ENCODE data around the gene MRS2.

The MRS2 gene

GRCh38 chr6:24425091-24425490 lies 22.4 kb downstream of the MRS2 start:
- Histone ChIP-seq H3K9ac (ENCODE audit: low read length) (no peak overlapping the region), H3K4me1 (ENCODE audit: low read length) (no peaks in the 10 kb centered on the region), H3K27me3 (replicated peaks; ENCODE audit: insufficient read depth, low read length) (no peaks in the 10 kb centered on the region), H3K79me2 (ENCODE audit: low read length) (no peaks in the 10 kb centered on the region), H3K4me2 (ENCODE audit: low read depth, low read length) (no peak overlapping the region), H3K9me2 (replicated peaks; ENCODE audit: insufficient read depth, low read length) (no peaks in the 10 kb centered on the region), H4K20me1 (ENCODE audit: insufficient read depth, low read length) (no peaks in the 10 kb centered on the region), H2AFZ (ENCODE audit: low read length) (no peak overlapping the region), H3K27ac (ENCODE audit: low read length) (no peak overlapping the region), H3K9me3 (replicated peaks; ENCODE audit: insufficient read depth, low read length) (no peaks in the 10 kb centered on the region), H3F3A (ENCODE audit: insufficient read depth, low read length) (peaks cover 4% of the 10 kb centered on the region; the same call in 1 of the 2 replicates), H3K36me3 (replicated peaks; ENCODE audit: insufficient read depth, low read length) (peaks cover 6% of the 10 kb centered on the region; the same call in 1 of the 2 replicates), H3K4me3 (ENCODE audit: low read length) (no peak overlapping the region)
- DNase-seq: no peak
- TF ChIP-seq EZH2 (optimal IDR thresholded peaks at IDR 0.05; ENCODE audit: low read depth, low read length): no peak
- TF ChIP-seq CTCF (IDR thresholded peaks at IDR 0.05; ENCODE audit: low read length): no peak
- TF ChIP-seq EZH2phosphoT487 (IDR thresholded peaks at IDR 0.05; ENCODE audit: low read length): no peak

- Histone ChIP-seq H3K4me3 (ENCODE audit: low read length) (no peak overlapping the region), H3K4me2 (ENCODE audit: low read depth, low read length) (no peak overlapping the region), H3F3A (ENCODE audit: insufficient read depth, low read length) (peaks cover 4% of the 10 kb centered on the region; the same call in 1 of the 2 replicates), H3K9me2 (replicated peaks; ENCODE audit: insufficient read depth, low read length) (no peaks in the 10 kb centered on the region), H3K27me3 (replicated peaks; ENCODE audit: insufficient read depth, low read length) (no peaks in the 10 kb centered on the region), H3K79me2 (ENCODE audit: low read length) (no peaks in the 10 kb centered on the region), H4K20me1 (ENCODE audit: insufficient read depth, low read length) (no peaks in the 10 kb centered on the region), H3K9me3 (replicated peaks; ENCODE audit: insufficient read depth, low read length) (no peaks in the 10 kb centered on the region), H3K36me3 (replicated peaks; ENCODE audit: insufficient read depth, low read length) (peaks cover 4% of the 10 kb centered on the region; the same call in 1 of the 2 replicates), H3K9ac (ENCODE audit: low read length) (no peak overlapping the region), H3K27ac (ENCODE audit: low read length) (no peak overlapping the region), H2AFZ (ENCODE audit: low read length) (no peak overlapping the region), H3K4me1 (ENCODE audit: low read length) (no peaks in the 10 kb centered on the region)
- TF ChIP-seq EZH2phosphoT487 (IDR thresholded peaks at IDR 0.05; ENCODE audit: low read length) (no peak), CTCF (IDR thresholded peaks at IDR 0.05; ENCODE audit: low read length) (no peak), EZH2 (optimal IDR thresholded peaks at IDR 0.05; ENCODE audit: low read depth, low read length) (no peak)
- DNase-seq: no peak
Measured at GRCh38 chr6:24426729-24427446, 24.2 kb downstream of the MRS2 start.

GRCh38 chr6:24428615-24429014 lies 25.9 kb downstream of the MRS2 start:
- Histone ChIP-seq H3K4me3 (ENCODE audit: low read length) (no peak overlapping the region), H3K9me2 (replicated peaks; ENCODE audit: insufficient read depth, low read length) (no peaks in the 10 kb centered on the region), H3K27me3 (replicated peaks; ENCODE audit: insufficient read depth, low read length) (no peaks in the 10 kb centered on the region), H3F3A (ENCODE audit: insufficient read depth, low read length) (peaks cover 4% of the 10 kb centered on the region; the same call in 1 of the 2 replicates), H3K4me1 (ENCODE audit: low read length) (no peaks in the 10 kb centered on the region), H3K9ac (ENCODE audit: low read length) (no peak overlapping the region), H4K20me1 (ENCODE audit: insufficient read depth, low read length) (no peaks in the 10 kb centered on the region), H2AFZ (ENCODE audit: low read length) (no peak overlapping the region), H3K36me3 (replicated peaks; ENCODE audit: insufficient read depth, low read length) (peaks cover 2% of the 10 kb centered on the region; the same call in 1 of the 2 replicates), H3K4me2 (ENCODE audit: low read depth, low read length) (no peak overlapping the region), H3K9me3 (replicated peaks; ENCODE audit: insufficient read depth, low read length) (no peaks in the 10 kb centered on the region), H3K79me2 (ENCODE audit: low read length) (no peaks in the 10 kb centered on the region), H3K27ac (ENCODE audit: low read length) (no peak overlapping the region)
- TF ChIP-seq EZH2 (optimal IDR thresholded peaks at IDR 0.05; ENCODE audit: low read depth, low read length) (no peak), CTCF (IDR thresholded peaks at IDR 0.05; ENCODE audit: low read length) (no peak), EZH2phosphoT487 (IDR thresholded peaks at IDR 0.05; ENCODE audit: low read length) (no peak)
- no peak for DNase-seq
